Sciatic nerve (tissue), 2 donors: ENCODE data around the gene RNASEL. TPM values are rescaled to one million over a fixed set of nuclear protein-coding genes. Genes with fewer than 3 reads are reported as not detected.
"Not testable (repeated sequence)": the region's sequence is repeated elsewhere in the genome, so short reads cannot be mapped to it uniquely, and the experiment has no call there.

Experiments
- ATAC-seq: fragments of 200-7000 bp; cut with Tn5 transposase; one replicate; pipeline ENCODE4 v1.9.1; 2020; ENCODE audit warnings: mild to moderate bottlenecking, moderate library complexity
- DNase-seq: peaks from one replicate; pipeline ENCODE4 v3.0.0-alpha.2; 2020; ENCODE audit warnings: low spot score
- intact Hi-C: fragments of 100-400 bp; cut with DNase I; formaldehyde crosslinking; loops from one replicate; pipeline ENCODE4 v1.14.2; 2022
- total RNA-seq: library from RNA; stranded (reverse); fragmentation: NEBNext Ultra II Directional; extraction: Animal tissue kit (Norgen Biotek cat#: 25700); gene quantifications from one replicate; pipeline ENCODE4 v1.2.1, GENCODE V29; 2021
- donor health status: DM: no; HTN: no; CAD: no.
- donor health status: DM: no; HTN: no; CAD: no.

Gene RNASEL
- total RNA-seq, 1 donor from 2014 or later: 11.6 TPM

- DNase-seq: no peak
- ATAC-seq: no peak
- intact Hi-C loops: no loop called here
Measured at GRCh38 chr1:182570611-182570970, 18.5 kb downstream of the RNASEL start.

DNA sequence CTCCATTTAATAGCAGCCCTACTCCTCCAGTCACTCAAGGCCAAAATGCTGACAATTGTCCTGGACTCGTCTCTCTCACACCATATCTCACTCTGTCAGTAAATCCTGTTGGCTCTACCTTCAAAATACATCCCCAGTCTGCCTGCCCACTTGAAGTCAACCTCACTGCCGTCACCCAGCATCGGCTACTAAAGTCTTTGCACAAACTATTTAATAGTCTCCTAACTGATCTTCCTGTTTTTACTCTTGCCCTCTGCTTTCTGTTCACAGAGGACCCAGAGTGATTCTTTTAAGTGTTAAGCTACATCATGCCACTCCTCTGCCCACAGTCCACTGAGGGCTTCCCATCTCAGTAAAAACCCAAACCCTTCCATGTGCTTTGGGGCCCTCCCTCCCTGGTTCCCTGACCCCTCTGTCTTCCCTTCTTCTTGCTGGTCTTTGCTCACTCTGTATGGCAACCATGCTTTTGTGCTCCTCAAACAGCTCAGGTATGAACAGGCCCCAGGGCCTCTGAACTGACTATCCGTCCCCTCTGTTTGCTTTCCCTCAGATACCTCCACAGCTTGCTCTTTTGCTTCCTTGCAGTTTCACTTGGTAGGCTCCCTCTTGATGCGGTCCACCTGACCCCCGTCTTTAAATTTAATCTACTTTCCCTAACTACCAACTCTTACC lies 19.0 kb downstream of the RNASEL start:
- intact Hi-C loops: no loop called here
- ATAC-seq (no peak), DNase-seq (no peak)

DNA sequence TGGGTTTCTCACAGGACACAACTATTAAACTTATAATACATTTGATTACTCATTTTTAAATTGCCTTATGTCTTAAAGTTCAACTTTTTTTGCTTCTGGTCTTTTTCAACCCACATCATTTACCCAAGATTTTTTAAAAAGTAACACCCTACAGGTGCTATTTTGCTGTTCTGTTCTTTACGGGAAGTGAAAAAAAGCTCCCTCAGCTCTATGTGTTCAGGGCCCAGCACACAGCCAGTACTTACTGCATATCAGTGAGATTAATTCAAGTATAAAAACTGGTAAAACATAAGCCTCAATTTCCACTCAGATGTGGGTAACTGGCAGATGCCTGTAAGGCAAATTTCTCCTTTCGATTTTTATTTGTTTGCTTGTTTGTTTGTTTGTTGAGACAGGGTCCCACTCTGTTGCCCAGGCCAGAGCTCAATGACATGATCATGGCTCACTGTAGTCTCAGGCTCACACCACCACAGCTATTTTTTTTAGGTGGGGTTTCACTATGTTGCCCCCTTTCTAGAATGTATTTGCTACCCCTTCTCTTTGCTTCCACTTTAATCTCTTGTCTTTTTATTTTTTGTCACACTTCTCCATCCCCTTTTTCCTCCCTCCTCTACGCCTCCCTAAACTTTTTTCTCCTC lies 20.3 kb downstream of the RNASEL start:
- intact Hi-C loops: no loop called here
- DNase-seq (no peak), ATAC-seq (no peak)

- DNase-seq (no peak), ATAC-seq (no peak)
- intact Hi-C loops: no loop called here
Measured at GRCh38 chr1:182567629-182568028, 21.4 kb downstream of the RNASEL start.

DNA sequence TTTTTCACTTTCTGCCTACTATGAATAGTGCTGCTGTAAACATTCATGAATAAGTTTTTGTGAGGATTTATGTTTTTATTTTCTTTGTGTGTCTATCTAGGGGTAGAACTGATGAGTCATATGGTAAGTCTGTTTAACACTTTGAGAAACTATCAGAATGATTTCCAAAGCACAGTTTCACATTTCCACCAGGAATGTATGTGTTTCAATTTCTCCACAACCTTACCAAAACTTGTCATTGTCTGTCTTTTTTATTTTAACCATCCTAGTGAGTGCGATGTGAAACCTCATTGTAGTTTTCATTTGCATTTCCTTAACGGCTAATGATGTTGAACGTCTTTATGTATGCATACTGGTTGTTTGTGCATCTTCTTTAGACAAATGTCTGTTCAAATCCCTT lies 23.5 kb downstream of the RNASEL start:
- intact Hi-C loops: no loop called here
- DNase-seq (no peak), ATAC-seq (no peak)

GRCh38 chr1:182564406-182565004 lies 24.6 kb downstream of the RNASEL start:
- ATAC-seq: no peak
- intact Hi-C loops: no loop called here

GRCh38 chr1:182563095-182563494 lies 26.0 kb downstream of the RNASEL start:
- ATAC-seq (no peak), DNase-seq (no peak)
- intact Hi-C loops: no loop called here

More at GRCh38 chr1:182564406-182565004, 24.6 kb downstream of the RNASEL start:
- no peak for DNase-seq

- ATAC-seq: no peak
- DNase-seq: no peak
- intact Hi-C loops: no loop called here
Measured at GRCh38 chr1:182561456-182561855, 27.6 kb downstream of the RNASEL start.

- ATAC-seq (no peak), DNase-seq (no peak)
- intact Hi-C loops: no loop called here
Measured at GRCh38 chr1:182560392-182560984, 28.6 kb downstream of the RNASEL start.

GRCh38 chr1:182556279-182556678 lies 32.8 kb downstream of the RNASEL start:
- intact Hi-C loops: no loop called here
- no peak for ATAC-seq
- DNase-seq: no peak

- ATAC-seq (no peak), DNase-seq (no peak)
- intact Hi-C loops: no loop called here
Measured at GRCh38 chr1:182555493-182555892, 33.6 kb downstream of the RNASEL start.

- ATAC-seq (no peak), DNase-seq (no peak)
- intact Hi-C loops: no loop called here
Measured at GRCh38 chr1:182552527-182552926, 36.5 kb downstream of the RNASEL start.

DNA sequence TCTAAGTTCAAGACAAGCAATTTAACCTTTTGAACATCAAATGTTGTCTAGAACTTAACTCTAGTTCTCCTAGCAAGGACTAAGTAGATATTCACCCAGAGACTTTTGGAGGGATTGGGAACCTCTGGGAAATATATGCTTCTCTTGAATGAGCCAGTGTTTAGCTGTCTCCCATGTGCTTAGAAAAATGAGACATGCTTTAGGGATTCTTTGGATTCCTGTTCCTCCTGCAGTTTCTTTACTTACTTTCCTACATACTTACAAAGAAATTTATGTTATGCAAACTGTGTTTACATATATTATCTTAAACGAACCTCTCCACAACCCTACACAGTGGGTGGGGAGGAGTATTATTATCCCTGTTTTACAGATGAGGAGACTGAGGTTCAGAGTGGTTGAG lies 39.2 kb downstream of the RNASEL start:
- intact Hi-C loops: no loop called here
- DNase-seq (no peak), ATAC-seq (no peak)

DNA sequence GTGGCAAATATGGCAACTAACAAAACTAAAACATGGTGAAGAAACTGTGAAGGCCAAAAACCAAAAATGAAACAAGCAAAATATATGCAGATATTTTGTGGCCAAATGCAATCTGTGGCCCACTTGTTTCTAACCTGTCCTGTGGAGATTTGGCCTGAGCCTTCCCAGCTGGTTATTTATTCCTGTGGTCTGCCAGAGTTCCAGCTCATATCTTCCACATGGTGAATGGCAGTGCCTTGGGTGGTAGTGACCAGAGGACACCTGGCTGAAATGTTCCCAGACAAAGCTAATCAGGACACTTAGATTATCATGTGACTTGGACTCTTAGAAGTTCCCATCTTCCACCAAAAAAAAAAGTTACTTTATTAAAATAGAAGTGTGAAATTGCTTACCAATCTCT lies 39.7 kb downstream of the RNASEL start:
- DNase-seq: no peak
- intact Hi-C loops: no loop called here
- no peak for ATAC-seq

- DNase-seq: no peak
- intact Hi-C loops: no loop called here
- no peak for ATAC-seq
Measured at GRCh38 chr1:182533896-182534295, 55.2 kb downstream of the RNASEL start.

DNA sequence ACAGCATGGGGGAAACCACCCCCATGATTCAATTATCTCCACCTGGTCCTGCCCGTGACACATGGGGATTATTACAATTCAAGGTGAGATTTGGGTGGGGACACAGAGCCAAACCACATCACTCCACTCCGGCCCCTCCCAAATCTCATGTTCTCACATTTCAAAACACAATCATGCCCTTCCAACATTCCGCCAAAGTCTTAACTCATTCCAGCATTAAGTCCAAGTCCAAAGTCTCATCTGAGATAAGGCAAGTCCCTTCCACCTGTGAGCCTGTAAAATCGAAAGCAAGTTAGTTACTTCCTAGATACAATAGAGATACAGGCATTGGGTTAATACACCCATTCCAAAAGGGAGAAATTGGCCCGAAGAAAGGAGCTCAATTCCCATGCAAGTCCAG lies 60.9 kb downstream of the RNASEL start:
- ATAC-seq, DNase-seq, intact Hi-C loops: not testable (repeated sequence)

DNA sequence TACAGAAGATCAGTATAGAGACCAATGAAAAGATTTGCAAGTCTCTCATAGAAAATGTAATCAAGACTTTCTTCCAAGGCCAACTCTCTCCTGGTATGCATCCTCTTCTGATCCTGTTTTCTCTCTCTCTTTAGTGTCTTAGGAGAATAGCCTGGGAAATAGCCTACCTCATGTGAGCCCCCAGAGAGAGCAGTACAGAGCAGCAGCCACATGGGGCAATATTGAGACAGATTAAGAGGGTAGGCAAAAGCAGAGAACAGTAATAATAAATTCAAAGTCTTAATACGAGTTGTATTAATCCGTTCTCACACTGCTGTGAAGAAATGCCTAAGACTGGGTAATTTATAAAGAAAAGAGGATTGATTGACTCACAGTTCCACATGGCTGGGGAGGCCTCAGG lies 61.4 kb downstream of the RNASEL start:
- intact Hi-C loops: no loop called here
- DNase-seq: no peak
- no peak for ATAC-seq

- DNase-seq (no peak), ATAC-seq (no peak)
- intact Hi-C loops: no loop called here
Measured at GRCh38 chr1:182525342-182525741, 63.7 kb downstream of the RNASEL start.
